ENCODE data around the gene CDK7.

- no peak for TF ChIP-seq HNRNPK (IDR thresholded peaks at IDR 0.05; ENCODE audit: low read depth, low read length, poor library complexity, severe bottlenecking)
- no peak for TF ChIP-seq CTCF (IDR thresholded peaks at IDR 0.05 in 2 of 3, conservative IDR thresholded peaks at IDR 0.05 in 1 of 3; ENCODE audit: insufficient read depth in 2 of 3, low read depth in 1 of 3, low read length in 3 of 3)
- TF ChIP-seq POLR2A (conservative IDR thresholded peaks at IDR 0.05): no peak
- no peak for TF ChIP-seq MAZ (CRISPR knock-in tag; conservative IDR thresholded peaks at IDR 0.05 in 1 of 2, IDR thresholded peaks at IDR 0.05 in 1 of 2)
- TF ChIP-seq BHLHE40 (IDR thresholded peaks at IDR 0.05; ENCODE audit: low read length): no peak
- no peak for TF ChIP-seq ZFP30 (CRISPR knock-in tag; IDR thresholded peaks at IDR 0.05; ENCODE audit: borderline replicate concordance)
- no peak for TF ChIP-seq ARNT (IDR thresholded peaks at IDR 0.05)
Observed at GRCh38 chr5:69213513-69214215, 21.0 kb upstream of the CDK7 start.

Data from K562 (cell line).